GM12892 (cell line): ENCODE results near the gene TICRR.

Experiments
- POLR2A ChIP-seq: IDR thresholded peaks from 2 replicates; pipeline ENCODE4 v1.6.1; 2011; ENCODE audit warnings: low read depth, low read length, control low read depth
- POLR2AphosphoS5 ChIP-seq: IDR thresholded peaks from 2 replicates; pipeline ENCODE4 v1.6.1; 2011; ENCODE audit warnings: low read depth, low read length, control low read depth
- TAF1 ChIP-seq: IDR thresholded peaks from 2 replicates; pipeline ENCODE4 v1.6.1; 2011; ENCODE audit warnings: low read depth, mild to moderate bottlenecking, control low read depth, low read length, borderline replicate concordance

DNA sequence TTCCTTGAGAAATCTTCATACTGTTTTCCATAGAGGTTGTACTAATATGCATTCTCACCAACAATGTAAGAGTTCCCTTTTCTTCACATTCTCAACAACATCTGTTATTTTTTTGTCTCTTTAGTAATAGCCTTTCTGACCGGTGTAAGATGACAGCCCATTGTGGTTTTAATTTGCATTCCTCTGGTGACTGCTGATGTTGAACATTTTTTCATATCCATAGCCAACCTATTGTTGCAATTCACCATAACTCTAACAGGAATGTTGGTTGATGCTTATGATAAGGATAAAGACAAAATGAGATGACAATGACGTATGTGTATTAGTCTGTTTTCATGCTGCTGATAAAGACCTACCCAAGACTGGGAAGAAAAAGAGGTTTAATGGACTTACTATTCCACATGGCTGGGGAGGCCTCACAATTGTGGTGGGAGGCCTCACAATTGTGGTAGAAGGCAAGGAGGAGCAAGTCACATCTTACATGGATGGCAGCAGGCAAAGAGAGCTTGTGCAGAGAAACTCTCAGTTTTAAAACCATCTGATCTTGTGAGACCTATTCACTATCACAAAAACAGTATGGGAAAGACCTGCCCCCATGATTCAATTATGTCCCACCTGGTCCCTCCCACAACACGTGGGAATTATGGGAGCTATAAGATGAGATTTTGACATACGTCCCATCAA, 41.3 kb upstream of the TICRR start:
- no peak for TF ChIP-seq POLR2A
- no peak for TF ChIP-seq POLR2AphosphoS5
- no peak for TF ChIP-seq TAF1
